Cardiac fibroblast (primary cell): ENCODE data around the gene DSE.

Experiments
- DNase-seq, 2 donors: peaks; one replicate each; pipeline versions ENCODE4 v3.0.0 to v3.0.0-alpha.2; 2010; ENCODE audit warnings: low read depth in 2 of 2
- H3K4me3 ChIP-seq, 2 donors: replicated peaks in 1 of 2; 1 replicate in 1 of 2; 2 replicates in 1 of 2; pipeline ENCODE4 v1.5.1; 2011; ENCODE audit warnings: low read depth in 2 of 2, low read length in 2 of 2, mild to moderate bottlenecking in 2 of 2, moderate library complexity in 1 of 2
- CTCF ChIP-seq: IDR thresholded peaks from one replicate; pipeline ENCODE4 v1.5.1; 2011; ENCODE audit warnings: low read depth, mild to moderate bottlenecking, low read length, inconsistent platforms

The DSE gene

GRCh38 chr6:116433206-116433712, 62.5 kb downstream of the DSE start:
- H3K4me3 ChIP-seq = no peak overlapping the region
- DNase-seq = no peak
- TF ChIP-seq CTCF = no peak

GRCh38 chr6:116434056-116434725, 63.4 kb downstream of the DSE start:
- no peak for TF ChIP-seq CTCF
- no peak for DNase-seq
- H3K4me3 ChIP-seq = no peak overlapping the region

- H3K4me3 ChIP-seq = no peak overlapping the region
- no peak for TF ChIP-seq CTCF
- DNase-seq = no peak
Observed at GRCh38 chr6:116436586-116436985, 65.8 kb downstream of the DSE start.

GRCh38 chr6:116437656-116438055, 66.9 kb downstream of the DSE start:
- H3K4me3 ChIP-seq = no peak overlapping the region
- DNase-seq = no peak
- no peak for TF ChIP-seq CTCF

GRCh38 chr6:116438590-116439448, 68.1 kb downstream of the DSE start:
- no peak for TF ChIP-seq CTCF
- peak; percentile 26 to 54 for DNase-seq
- no peak overlapping the region for H3K4me3 ChIP-seq

GRCh38 chr6:116439522-116440051, 68.8 kb downstream of the DSE start:
- peak; percentile 8 to 59 for DNase-seq
- TF ChIP-seq CTCF = no peak
- no peak overlapping the region for H3K4me3 ChIP-seq
